ENCODE results near the gene TMED6.

- TF ChIP-seq CTCF (IDR thresholded peaks at IDR 0.05; ENCODE audit: extremely low read depth in 1 of 2, insufficient read depth in 1 of 2, low read depth in 1 of 2, low read length in 2 of 2), result no peak
- TF ChIP-seq POLR2AphosphoS5 (IDR thresholded peaks at IDR 0.05; ENCODE audit: insufficient read depth, low read depth, low read length), result no peak
- no peak for TF ChIP-seq MAX (IDR thresholded peaks at IDR 0.05; ENCODE audit: insufficient read depth, insufficient read length)
Measured at GRCh38 chr16:69381231-69381630, 29.6 kb upstream of the TMED6 start.

Measured in endothelial cell of umbilical vein (primary cell).